ENCODE data around the gene MCUB. TPM values are rescaled to one million over a fixed set of nuclear protein-coding genes. Genes with fewer than 3 reads are reported as not detected.

MCUB gene
- total and polyA plus RNA-seq, 2 of the 13 experiments (the other 11 are each of a cell fraction or from before 2014, with no cell fraction given), result 0.95 to 2.2 TPM

DNA sequence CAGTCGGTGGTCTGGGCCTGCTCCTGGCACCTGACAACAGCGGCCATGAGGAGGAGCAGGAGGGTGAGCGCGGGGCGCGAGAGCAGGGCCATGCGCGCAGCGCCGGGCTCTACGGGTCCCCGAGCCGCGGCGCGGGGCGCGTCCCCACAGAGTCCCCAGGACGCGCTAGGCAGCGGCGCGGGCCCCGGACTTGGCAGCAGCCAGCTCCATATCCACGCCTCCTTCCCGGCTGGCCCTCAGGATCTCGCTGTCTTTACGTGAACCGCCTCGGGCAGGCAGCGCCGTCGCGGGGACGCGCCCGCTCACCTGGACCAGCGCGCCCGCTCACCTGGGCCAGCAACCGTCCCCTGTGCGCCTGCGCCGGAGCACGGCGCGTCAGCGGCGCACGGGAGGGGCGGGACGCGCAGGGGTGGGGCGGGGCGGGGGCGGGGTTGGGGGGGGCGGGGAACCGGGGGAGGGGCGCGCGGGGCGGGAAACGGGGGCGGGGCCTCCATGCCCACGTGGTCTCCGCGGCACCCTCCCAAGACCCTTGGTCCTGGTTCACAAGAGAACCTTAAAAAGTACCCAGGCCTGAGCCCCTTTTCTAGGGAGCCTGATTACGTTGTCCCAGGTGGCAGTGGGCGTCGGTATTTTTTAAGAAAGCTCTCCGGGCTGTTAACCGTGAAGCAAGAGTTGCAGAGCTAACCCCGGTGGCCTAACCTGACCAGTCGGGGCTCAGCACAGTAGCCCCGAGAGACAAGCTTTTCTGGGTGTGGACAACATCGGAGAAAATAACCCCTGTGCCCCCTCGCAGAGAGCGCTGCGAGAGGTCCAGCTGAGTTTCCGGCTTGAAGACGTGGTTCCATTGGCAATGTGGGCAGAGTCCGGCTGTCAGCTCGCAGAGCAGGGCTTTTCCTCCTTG is 169.9 kb downstream of the MCUB start, which contains the start of gene PLA2G12A (continued):
- TF ChIP-seq, protein P1, sequence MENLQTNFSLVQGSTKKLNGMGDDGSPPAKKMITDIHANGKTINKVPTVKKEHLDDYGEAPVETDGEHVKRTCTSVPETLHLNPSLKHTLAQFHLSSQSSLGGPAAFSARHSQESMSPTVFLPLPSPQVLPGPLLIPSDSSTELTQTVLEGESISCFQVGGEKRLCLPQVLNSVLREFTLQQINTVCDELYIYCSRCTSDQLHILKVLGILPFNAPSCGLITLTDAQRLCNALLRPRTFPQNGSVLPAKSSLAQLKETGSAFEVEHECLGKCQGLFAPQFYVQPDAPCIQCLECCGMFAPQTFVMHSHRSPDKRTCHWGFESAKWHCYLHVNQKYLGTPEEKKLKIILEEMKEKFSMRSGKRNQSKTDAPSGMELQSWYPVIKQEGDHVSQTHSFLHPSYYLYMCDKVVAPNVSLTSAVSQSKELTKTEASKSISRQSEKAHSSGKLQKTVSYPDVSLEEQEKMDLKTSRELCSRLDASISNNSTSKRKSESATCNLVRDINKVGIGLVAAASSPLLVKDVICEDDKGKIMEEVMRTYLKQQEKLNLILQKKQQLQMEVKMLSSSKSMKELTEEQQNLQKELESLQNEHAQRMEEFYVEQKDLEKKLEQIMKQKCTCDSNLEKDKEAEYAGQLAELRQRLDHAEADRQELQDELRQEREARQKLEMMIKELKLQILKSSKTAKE (CRISPR knock-in tag; IDR thresholded peaks at IDR 0.05; ENCODE audit: borderline replicate concordance), result no peak
- TF ChIP-seq, protein P2, sequence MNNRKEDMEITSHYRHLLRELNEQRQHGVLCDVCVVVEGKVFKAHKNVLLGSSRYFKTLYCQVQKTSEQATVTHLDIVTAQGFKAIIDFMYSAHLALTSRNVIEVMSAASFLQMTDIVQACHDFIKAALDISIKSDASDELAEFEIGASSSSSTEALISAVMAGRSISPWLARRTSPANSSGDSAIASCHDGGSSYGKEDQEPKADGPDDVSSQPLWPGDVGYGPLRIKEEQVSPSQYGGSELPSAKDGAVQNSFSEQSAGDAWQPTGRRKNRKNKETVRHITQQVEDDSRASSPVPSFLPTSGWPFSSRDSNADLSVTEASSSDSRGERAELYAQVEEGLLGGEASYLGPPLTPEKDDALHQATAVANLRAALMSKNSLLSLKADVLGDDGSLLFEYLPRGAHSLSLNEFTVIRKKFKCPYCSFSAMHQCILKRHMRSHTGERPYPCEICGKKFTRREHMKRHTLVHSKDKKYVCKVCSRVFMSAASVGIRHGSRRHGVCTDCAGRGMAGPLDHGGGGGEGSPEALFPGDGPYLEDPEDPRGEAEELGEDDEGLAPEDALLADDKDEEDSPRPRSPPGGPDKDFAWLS (CRISPR knock-in tag; IDR thresholded peaks at IDR 0.05; ENCODE audit: borderline replicate concordance), result no peak
- TF ChIP-seq ZNF790 (CRISPR knock-in tag; IDR thresholded peaks at IDR 0.05; ENCODE audit: borderline replicate concordance) (peak; percentile 77; the same call in 1 of the 2 replicates), ZMYM3 (CRISPR knock-in tag; IDR thresholded peaks at IDR 0.05) (no peak; the same call in 1 of the 2 replicates), PCBP2 (optimal IDR thresholded peaks at IDR 0.05; ENCODE audit: low read depth, low read length, poor library complexity, severe bottlenecking) (no peak), ZNF724P (CRISPR knock-in tag; IDR thresholded peaks at IDR 0.05; ENCODE audit: borderline replicate concordance) (no peak), ZNF749 (CRISPR knock-in tag; IDR thresholded peaks at IDR 0.05; ENCODE audit: borderline replicate concordance) (0 out of 2 replicates have a peak, but pooled peaks have one; percentile 82), ZNF619 (CRISPR knock-in tag; IDR thresholded peaks at IDR 0.05) (peak; percentile 83), ZNF670 (CRISPR knock-in tag; IDR thresholded peaks at IDR 0.05; ENCODE audit: borderline replicate concordance) (peak; percentile 48; the same call in 1 of the 2 replicates)
- TF ChIP-seq, protein P3, sequence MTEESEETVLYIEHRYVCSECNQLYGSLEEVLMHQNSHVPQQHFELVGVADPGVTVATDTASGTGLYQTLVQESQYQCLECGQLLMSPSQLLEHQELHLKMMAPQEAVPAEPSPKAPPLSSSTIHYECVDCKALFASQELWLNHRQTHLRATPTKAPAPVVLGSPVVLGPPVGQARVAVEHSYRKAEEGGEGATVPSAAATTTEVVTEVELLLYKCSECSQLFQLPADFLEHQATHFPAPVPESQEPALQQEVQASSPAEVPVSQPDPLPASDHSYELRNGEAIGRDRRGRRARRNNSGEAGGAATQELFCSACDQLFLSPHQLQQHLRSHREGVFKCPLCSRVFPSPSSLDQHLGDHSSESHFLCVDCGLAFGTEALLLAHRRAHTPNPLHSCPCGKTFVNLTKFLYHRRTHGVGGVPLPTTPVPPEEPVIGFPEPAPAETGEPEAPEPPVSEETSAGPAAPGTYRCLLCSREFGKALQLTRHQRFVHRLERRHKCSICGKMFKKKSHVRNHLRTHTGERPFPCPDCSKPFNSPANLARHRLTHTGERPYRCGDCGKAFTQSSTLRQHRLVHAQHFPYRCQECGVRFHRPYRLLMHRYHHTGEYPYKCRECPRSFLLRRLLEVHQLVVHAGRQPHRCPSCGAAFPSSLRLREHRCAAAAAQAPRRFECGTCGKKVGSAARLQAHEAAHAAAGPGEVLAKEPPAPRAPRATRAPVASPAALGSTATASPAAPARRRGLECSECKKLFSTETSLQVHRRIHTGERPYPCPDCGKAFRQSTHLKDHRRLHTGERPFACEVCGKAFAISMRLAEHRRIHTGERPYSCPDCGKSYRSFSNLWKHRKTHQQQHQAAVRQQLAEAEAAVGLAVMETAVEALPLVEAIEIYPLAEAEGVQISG (CRISPR knock-in tag; IDR thresholded peaks at IDR 0.05), result peak; percentile 67
- TF ChIP-seq, protein P4, sequence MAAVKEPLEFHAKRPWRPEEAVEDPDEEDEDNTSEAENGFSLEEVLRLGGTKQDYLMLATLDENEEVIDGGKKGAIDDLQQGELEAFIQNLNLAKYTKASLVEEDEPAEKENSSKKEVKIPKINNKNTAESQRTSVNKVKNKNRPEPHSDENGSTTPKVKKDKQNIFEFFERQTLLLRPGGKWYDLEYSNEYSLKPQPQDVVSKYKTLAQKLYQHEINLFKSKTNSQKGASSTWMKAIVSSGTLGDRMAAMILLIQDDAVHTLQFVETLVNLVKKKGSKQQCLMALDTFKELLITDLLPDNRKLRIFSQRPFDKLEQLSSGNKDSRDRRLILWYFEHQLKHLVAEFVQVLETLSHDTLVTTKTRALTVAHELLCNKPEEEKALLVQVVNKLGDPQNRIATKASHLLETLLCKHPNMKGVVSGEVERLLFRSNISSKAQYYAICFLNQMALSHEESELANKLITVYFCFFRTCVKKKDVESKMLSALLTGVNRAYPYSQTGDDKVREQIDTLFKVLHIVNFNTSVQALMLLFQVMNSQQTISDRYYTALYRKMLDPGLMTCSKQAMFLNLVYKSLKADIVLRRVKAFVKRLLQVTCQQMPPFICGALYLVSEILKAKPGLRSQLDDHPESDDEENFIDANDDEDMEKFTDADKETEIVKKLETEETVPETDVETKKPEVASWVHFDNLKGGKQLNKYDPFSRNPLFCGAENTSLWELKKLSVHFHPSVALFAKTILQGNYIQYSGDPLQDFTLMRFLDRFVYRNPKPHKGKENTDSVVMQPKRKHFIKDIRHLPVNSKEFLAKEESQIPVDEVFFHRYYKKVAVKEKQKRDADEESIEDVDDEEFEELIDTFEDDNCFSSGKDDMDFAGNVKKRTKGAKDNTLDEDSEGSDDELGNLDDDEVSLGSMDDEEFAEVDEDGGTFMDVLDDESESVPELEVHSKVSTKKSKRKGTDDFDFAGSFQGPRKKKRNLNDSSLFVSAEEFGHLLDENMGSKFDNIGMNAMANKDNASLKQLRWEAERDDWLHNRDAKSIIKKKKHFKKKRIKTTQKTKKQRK (IDR thresholded peaks at IDR 0.05; ENCODE audit: low read length), result no peak
- TF ChIP-seq, protein P5, sequence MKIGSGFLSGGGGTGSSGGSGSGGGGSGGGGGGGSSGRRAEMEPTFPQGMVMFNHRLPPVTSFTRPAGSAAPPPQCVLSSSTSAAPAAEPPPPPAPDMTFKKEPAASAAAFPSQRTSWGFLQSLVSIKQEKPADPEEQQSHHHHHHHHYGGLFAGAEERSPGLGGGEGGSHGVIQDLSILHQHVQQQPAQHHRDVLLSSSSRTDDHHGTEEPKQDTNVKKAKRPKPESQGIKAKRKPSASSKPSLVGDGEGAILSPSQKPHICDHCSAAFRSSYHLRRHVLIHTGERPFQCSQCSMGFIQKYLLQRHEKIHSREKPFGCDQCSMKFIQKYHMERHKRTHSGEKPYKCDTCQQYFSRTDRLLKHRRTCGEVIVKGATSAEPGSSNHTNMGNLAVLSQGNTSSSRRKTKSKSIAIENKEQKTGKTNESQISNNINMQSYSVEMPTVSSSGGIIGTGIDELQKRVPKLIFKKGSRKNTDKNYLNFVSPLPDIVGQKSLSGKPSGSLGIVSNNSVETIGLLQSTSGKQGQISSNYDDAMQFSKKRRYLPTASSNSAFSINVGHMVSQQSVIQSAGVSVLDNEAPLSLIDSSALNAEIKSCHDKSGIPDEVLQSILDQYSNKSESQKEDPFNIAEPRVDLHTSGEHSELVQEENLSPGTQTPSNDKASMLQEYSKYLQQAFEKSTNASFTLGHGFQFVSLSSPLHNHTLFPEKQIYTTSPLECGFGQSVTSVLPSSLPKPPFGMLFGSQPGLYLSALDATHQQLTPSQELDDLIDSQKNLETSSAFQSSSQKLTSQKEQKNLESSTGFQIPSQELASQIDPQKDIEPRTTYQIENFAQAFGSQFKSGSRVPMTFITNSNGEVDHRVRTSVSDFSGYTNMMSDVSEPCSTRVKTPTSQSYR (CRISPR knock-in tag; IDR thresholded peaks at IDR 0.05; ENCODE audit: borderline replicate concordance), result no peak; the same call in 1 of the 2 replicates
